H9 (cell line): ENCODE measurements around the gene GALNT9. TPM values are rescaled to one million over a fixed set of nuclear protein-coding genes. Genes with fewer than 3 reads are reported as not detected.

Experiments
- DNase-seq: peaks from one replicate; pipeline ENCODE4 v3.0.0-alpha.2; 2017
- H2AFZ ChIP-seq: one replicate; pipeline ENCODE4 v1.6.1; 2013; ENCODE audit warnings: mild to moderate bottlenecking, low read length, control low read depth, moderate library complexity
- H2AK5ac ChIP-seq: 2 replicates; pipeline ENCODE4 v1.6.1; 2013; ENCODE audit warnings: low read length, control low read depth, mixed read lengths; ENCODE audit not compliant: insufficient read length
- H2BK120ac ChIP-seq: one replicate; pipeline ENCODE4 v1.6.1; 2013; ENCODE audit warnings: low read depth, mild to moderate bottlenecking, low read length, control low read depth, inconsistent platforms; ENCODE audit not compliant: poor library complexity, severe bottlenecking
- H2BK12ac ChIP-seq: 2 replicates; pipeline ENCODE4 v1.6.1; 2013; ENCODE audit warnings: low read length, control low read depth, mixed read lengths, low read depth; ENCODE audit not compliant: insufficient read length
- H2BK15ac ChIP-seq: 2 replicates; pipeline ENCODE4 v1.6.1; 2013; ENCODE audit warnings: low read depth, low read length, control low read depth
- H2BK20ac ChIP-seq: one replicate; pipeline ENCODE4 v1.6.1; 2013; ENCODE audit warnings: low read depth, mild to moderate bottlenecking, low read length, control low read depth, inconsistent platforms; ENCODE audit not compliant: poor library complexity, severe bottlenecking
- H2BK5ac ChIP-seq: 2 replicates; pipeline ENCODE4 v1.6.1; 2013; ENCODE audit warnings: low read length, control low read depth, mixed read lengths; ENCODE audit not compliant: insufficient read length
- H3K14ac ChIP-seq: 2 replicates; pipeline ENCODE4 v1.6.1; 2013; ENCODE audit warnings: low read length, control low read depth; ENCODE audit not compliant: insufficient read depth
- H3K18ac ChIP-seq: 2 replicates; pipeline ENCODE4 v1.6.1; 2013; ENCODE audit warnings: low read depth, mild to moderate bottlenecking, mixed read lengths, low read length, control low read depth; ENCODE audit not compliant: insufficient read length
- H3K23ac ChIP-seq: 2 replicates; pipeline ENCODE4 v1.6.1; 2013; ENCODE audit warnings: low read length, control low read depth, mixed read lengths, low read depth; ENCODE audit not compliant: insufficient read length
- H3K23me2 ChIP-seq: 2 replicates; pipeline ENCODE4 v1.6.1; 2013; ENCODE audit warnings: low read depth, mild to moderate bottlenecking, mixed read lengths, low read length, control low read depth; ENCODE audit not compliant: insufficient read length, poor library complexity, severe bottlenecking
- H3K27ac ChIP-seq: 2 replicates; pipeline ENCODE4 v1.5.1; 2013; ENCODE audit warnings: low read length, control low read depth, mixed read lengths, low read depth; ENCODE audit not compliant: insufficient read length
- H3K27me3 ChIP-seq: 2 replicates; pipeline ENCODE4 v1.6.1; 2013; ENCODE audit warnings: low read length, control low read depth, inconsistent platforms; ENCODE audit not compliant: insufficient read depth
- H3K4ac ChIP-seq: 2 replicates; pipeline ENCODE4 v1.6.1; 2013; ENCODE audit warnings: low read depth, mild to moderate bottlenecking, control low read depth, inconsistent platforms, low read length, moderate library complexity
- H3K4me1 ChIP-seq: 2 replicates; pipeline ENCODE4 v1.6.1; 2013; ENCODE audit warnings: low read length, control low read depth, inconsistent platforms; ENCODE audit not compliant: insufficient read depth
- H3K4me2 ChIP-seq: 2 replicates; pipeline ENCODE4 v1.6.1; 2013; ENCODE audit warnings: low read length, control low read depth, mixed read lengths; ENCODE audit not compliant: insufficient read length, insufficient read depth
- H3K56ac ChIP-seq: 2 replicates; pipeline ENCODE4 v1.6.1; 2013; ENCODE audit warnings: low read depth, mild to moderate bottlenecking, mixed read lengths, low read length, control low read depth; ENCODE audit not compliant: insufficient read length
- H3K79me1 ChIP-seq: 2 replicates; pipeline ENCODE4 v1.6.1; 2013; ENCODE audit warnings: low read depth, mild to moderate bottlenecking, moderate library complexity, low read length, control low read depth, inconsistent platforms; ENCODE audit not compliant: insufficient read depth, poor library complexity, severe bottlenecking
- H3K79me2 ChIP-seq: 2 replicates; pipeline ENCODE4 v1.6.1; 2013; ENCODE audit warnings: low read length, control low read depth, inconsistent platforms; ENCODE audit not compliant: insufficient read depth
- H3K9ac ChIP-seq: 2 replicates; pipeline ENCODE4 v1.6.1; 2013; ENCODE audit warnings: low read length, control low read depth, mixed read lengths; ENCODE audit not compliant: insufficient read length; ENCODE audit errors: extremely low read depth
- H3K9me3 ChIP-seq: one replicate; pipeline ENCODE4 v1.6.1; 2013; ENCODE audit warnings: low read depth, low read length, inconsistent platforms; ENCODE audit not compliant: control insufficient read depth
- H3T11ph ChIP-seq: one replicate; pipeline ENCODE4 v1.6.1; 2013; ENCODE audit warnings: mild to moderate bottlenecking, low read length, control low read depth, inconsistent platforms
- H4K20me1 ChIP-seq: one replicate; pipeline ENCODE4 v1.6.1; 2013; ENCODE audit not compliant: control insufficient read depth, insufficient read length, insufficient read depth
- H4K5ac ChIP-seq: 2 replicates; pipeline ENCODE4 v1.6.1; 2013; ENCODE audit warnings: low read depth, mild to moderate bottlenecking, mixed read lengths, low read length, control low read depth; ENCODE audit not compliant: insufficient read length
- H4K8ac ChIP-seq: replicated peaks from 2 replicates; pipeline ENCODE4 v1.6.1; 2013; ENCODE audit warnings: low read length, control low read depth, mixed read lengths, low read depth; ENCODE audit not compliant: insufficient read length
- H4K91ac ChIP-seq: 2 replicates; pipeline ENCODE4 v1.6.1; 2013; ENCODE audit warnings: low read depth, mild to moderate bottlenecking, moderate library complexity, mixed read lengths, low read length, control low read depth; ENCODE audit not compliant: insufficient read length
- H3K27ac Mint-ChIP-seq, 3 experiments: 2 replicates in 2 of 3; 3 replicates in 1 of 3; pipeline ENCODE4 v1.8.0; 2020 to 2021; ENCODE audit warnings: mixed read lengths in 3 of 3, mild to moderate bottlenecking in 1 of 3, moderate library complexity in 1 of 3
- H3K27me3 Mint-ChIP-seq: 2 replicates; pipeline ENCODE4 v1.8.0; 2021; ENCODE audit warnings: low read depth, mild to moderate bottlenecking, moderate library complexity, mixed read lengths
- H3K36me3 Mint-ChIP-seq, 3 experiments: 2 replicates in 2 of 3; 3 replicates in 1 of 3; pipeline ENCODE4 v1.8.0; 2020 to 2021; ENCODE audit warnings: low read depth in 3 of 3, mixed read lengths in 3 of 3; ENCODE audit not compliant: insufficient read depth in 1 of 3
- H3K4me1 Mint-ChIP-seq, 2 experiments: 2 replicates each; pipeline ENCODE4 v1.8.0; 2020; ENCODE audit warnings: mixed read lengths in 2 of 2
- H3K4me3 Mint-ChIP-seq, 2 experiments: 2 replicates in 1 of 2; 3 replicates in 1 of 2; pipeline ENCODE4 v1.8.0; 2020 to 2021; ENCODE audit warnings: mild to moderate bottlenecking in 2 of 2, mixed read lengths in 2 of 2, moderate library complexity in 1 of 2
- H3K9me3 Mint-ChIP-seq, 2 experiments: 2 replicates in 1 of 2; 3 replicates in 1 of 2; pipeline ENCODE4 v1.8.0; 2020; ENCODE audit warnings: mild to moderate bottlenecking in 2 of 2, mixed read lengths in 2 of 2, moderate library complexity in 1 of 2
- CTCF ChIP-seq: fragments of 200-600 bp; sonication (generic); conservative IDR thresholded peaks from 3 replicates; pipeline ENCODE4 v1.8.0; 2021; ENCODE audit warnings: antibody characterized with exemption, mild to moderate bottlenecking
- WGBS: extraction: QIAGEN DNeasy Blood & Tissue Kit; methylation state at CpG from one replicate; pipeline ENCODE4 v1.1.7; 2013; ENCODE audit warnings: missing lambda C conversion rate, low lambda C conversion rate, mixed read lengths; ENCODE audit not compliant: insufficient read length; ENCODE audit errors: extremely low coverage; 5-methylcytosine and 5-hydroxymethylcytosine counted together
- total RNA-seq: library from RNA; stranded (reverse); gene quantifications from 2 replicates; pipeline ENCODE4 v1.2.1, GENCODE V29; 2021

The GALNT9 gene
- total RNA-seq, 1 experiment from 2014 or later: 0.35 TPM

- Mint-ChIP-seq H3K4me1 (0 out of 4 replicates have a peak, but pooled peaks cover 0 to 2% of the 10 kb centered on the region in 2 experiments), H3K4me3 (no peak overlapping the region), H3K27ac (no peak overlapping the region), H3K9me3 (peaks cover 9 to 13% of the 10 kb centered on the region in 2 experiments; a peak in 4 of 5 replicates), H3K27me3 (peaks cover 54% of the 10 kb centered on the region), H3K36me3 (peaks cover 0 to 6% (median 0%) of the 10 kb centered on the region in 3 experiments; a peak in 1 of 7 replicates)
- no peak overlapping the region for H2BK20ac ChIP-seq
- H4K5ac ChIP-seq: no peak overlapping the region
- H2BK120ac ChIP-seq: no peak overlapping the region
- H2AK5ac ChIP-seq: no peak overlapping the region
- H3K14ac ChIP-seq: no peak overlapping the region
- H3K9ac ChIP-seq: no peak overlapping the region
- no CpG with 5 or more reads among the region's 7 CpGs for WGBS
- no peak overlapping the region for H2BK5ac ChIP-seq
- H2BK12ac ChIP-seq: no peak overlapping the region
- no peak overlapping the region for H3K56ac ChIP-seq
- no peak overlapping the region for H3T11ph ChIP-seq
- H3K4me2 ChIP-seq: no peak overlapping the region
- no peak overlapping the region for H3K23ac ChIP-seq
- H4K8ac ChIP-seq: no peak overlapping the region
- no peak overlapping the region for H3K27ac ChIP-seq
- TF ChIP-seq CTCF: no peak
- no peaks in the 10 kb centered on the region for H3K23me2 ChIP-seq
- H3K27me3 ChIP-seq: no peaks in the 10 kb centered on the region; the same call in 1 of the 2 replicates
- H3K79me1 ChIP-seq: no peaks in the 10 kb centered on the region
- DNase-seq: no peak
- H4K20me1 ChIP-seq: no peaks in the 10 kb centered on the region
- no peak overlapping the region for H3K18ac ChIP-seq
- no peak overlapping the region for H2AFZ ChIP-seq
- no peak overlapping the region for H4K91ac ChIP-seq
- H3K4ac ChIP-seq: no peak overlapping the region
- H3K9me3 ChIP-seq: no peaks in the 10 kb centered on the region
- H3K79me2 ChIP-seq: no peaks in the 10 kb centered on the region
- no peaks in the 10 kb centered on the region for H3K4me1 ChIP-seq
- H2BK15ac ChIP-seq: no peak overlapping the region
Observed at GRCh38 chr12:132164426-132164825, 165.0 kb downstream of the GALNT9 start.
